ENCODE measurements around the gene RASSF7. TPM values are rescaled to one million over a fixed set of nuclear protein-coding genes. Genes with fewer than 3 reads are reported as not detected.

RASSF7 gene
- total RNA-seq, 1 experiment from 2014 or later: 7.4 TPM

DNA sequence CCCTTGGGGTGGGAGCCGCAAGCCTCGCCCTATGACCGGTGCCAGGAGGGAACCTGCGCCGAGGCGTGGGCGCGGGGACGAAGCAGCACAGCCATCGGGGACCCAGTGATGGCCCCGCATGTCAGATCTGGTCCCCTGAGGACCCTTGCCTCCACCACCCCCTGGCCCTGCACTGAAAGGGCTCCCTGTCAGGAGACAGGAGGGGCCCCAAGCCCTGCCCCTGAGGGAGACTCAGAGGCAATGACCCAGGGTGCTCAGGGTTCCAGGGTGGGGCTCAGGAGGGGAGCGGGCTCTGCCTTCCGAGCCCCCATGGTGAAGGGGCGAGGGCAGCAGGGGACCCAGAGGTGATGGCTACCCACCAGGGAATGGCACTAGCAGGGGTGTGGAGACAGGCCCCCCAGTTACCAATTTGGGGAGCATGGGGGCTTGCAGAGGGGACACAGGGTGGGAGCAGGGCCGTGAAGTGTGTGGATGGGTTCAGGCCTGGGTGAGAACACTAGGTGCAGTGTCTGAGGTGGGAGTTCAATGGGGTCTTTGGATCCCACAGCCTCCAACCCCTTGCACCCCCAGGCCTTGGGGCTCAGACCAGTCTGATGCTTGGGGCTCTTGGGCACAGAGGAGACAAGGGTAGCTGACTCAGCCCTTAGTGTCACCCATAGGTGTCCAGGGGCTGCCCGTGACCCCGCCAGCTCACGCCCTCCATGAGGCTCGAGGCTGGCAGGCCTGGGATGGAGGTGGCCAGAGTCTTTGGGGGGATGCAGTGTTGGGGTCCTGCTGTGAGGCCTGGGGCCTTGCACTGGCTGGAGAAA, 22.9 kb upstream of the RASSF7 start:
- H3K27ac ChIP-seq: no peak overlapping the region
- no peaks in the 10 kb centered on the region for H3K4me1 ChIP-seq
- DNase-seq: peak in 1 of 2 experiments; percentile 1
- peaks cover 4% of the 10 kb centered on the region for H3K36me3 ChIP-seq
- H3K9me3 ChIP-seq (replicated peaks): no peaks in the 10 kb centered on the region
- H3K27me3 ChIP-seq: no peaks in the 10 kb centered on the region
- no peak overlapping the region for H3K4me3 ChIP-seq

DNA sequence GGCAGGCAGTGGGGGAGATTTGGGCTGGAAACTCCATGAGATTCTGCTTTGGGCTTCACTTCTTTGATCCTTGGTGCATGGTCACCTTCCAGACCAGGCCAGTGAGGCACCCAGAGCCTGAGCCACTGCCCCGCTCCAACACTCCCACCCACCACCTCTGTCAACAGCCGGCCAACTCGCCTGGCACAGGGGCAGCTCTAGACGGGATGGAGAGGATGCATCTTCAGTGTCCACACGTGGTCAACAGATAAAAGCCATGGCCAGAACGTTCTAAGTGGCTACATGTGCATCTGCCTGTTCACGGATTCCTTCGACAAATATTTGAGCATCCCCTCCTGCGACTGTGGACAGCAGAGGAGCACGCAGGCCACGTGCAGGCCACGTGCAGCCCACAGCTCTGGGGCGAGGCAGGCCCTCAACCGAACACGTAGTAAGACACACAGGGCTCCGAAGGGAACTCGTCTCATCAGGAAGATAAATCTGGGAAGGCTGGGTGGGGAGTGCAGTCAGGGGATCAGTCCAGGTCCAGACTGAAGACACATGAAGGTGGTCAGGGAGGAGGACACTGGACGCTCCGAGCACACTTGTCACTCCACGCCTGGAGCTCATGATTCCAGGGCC, 22.2 kb upstream of the RASSF7 start:
- peak in 1 of 2 experiments; percentile 2 for DNase-seq
- Histone ChIP-seq H3K27me3 (no peaks in the 10 kb centered on the region), H3K36me3 (peaks cover under 1% of the 10 kb centered on the region), H3K27ac (no peak overlapping the region), H3K9me3 (replicated peaks) (no peaks in the 10 kb centered on the region), H3K4me3 (no peak overlapping the region), H3K4me1 (no peaks in the 10 kb centered on the region)

- H3K27ac ChIP-seq: no peak overlapping the region
- H3K36me3 ChIP-seq: no peaks in the 10 kb centered on the region
- H3K4me3 ChIP-seq: no peak overlapping the region
- no peak for DNase-seq
- H3K27me3 ChIP-seq: no peaks in the 10 kb centered on the region
- H3K9me3 ChIP-seq (replicated peaks): no peaks in the 10 kb centered on the region
- no peaks in the 10 kb centered on the region for H3K4me1 ChIP-seq
Measured at GRCh38 chr11:539971-540481, 20.7 kb upstream of the RASSF7 start.

- H3K4me3 ChIP-seq: no peak overlapping the region
- H3K27ac ChIP-seq: no peak overlapping the region
- H3K9me3 ChIP-seq (replicated peaks): no peaks in the 10 kb centered on the region
- no peaks in the 10 kb centered on the region for H3K27me3 ChIP-seq
- H3K36me3 ChIP-seq: no peaks in the 10 kb centered on the region
- no peak for DNase-seq
- H3K4me1 ChIP-seq: no peaks in the 10 kb centered on the region
Measured at GRCh38 chr11:540583-541432, 20.0 kb upstream of the RASSF7 start.

- Histone ChIP-seq H3K36me3 (no peaks in the 10 kb centered on the region), H3K9me3 (replicated peaks) (no peaks in the 10 kb centered on the region), H3K27ac (no peak overlapping the region), H3K27me3 (no peaks in the 10 kb centered on the region), H3K4me1 (no peaks in the 10 kb centered on the region), H3K4me3 (no peak overlapping the region)
- DNase-seq: no peak
Measured at GRCh38 chr11:541433-541885, 19.3 kb upstream of the RASSF7 start.

GRCh38 chr11:544817-545166, 16.0 kb upstream of the RASSF7 start:
- DNase-seq: no peak
- H3K4me1 ChIP-seq: no peaks in the 10 kb centered on the region
- no peaks in the 10 kb centered on the region for H3K9me3 ChIP-seq (replicated peaks)
- no peaks in the 10 kb centered on the region for H3K36me3 ChIP-seq
- no peak overlapping the region for H3K27ac ChIP-seq
- H3K27me3 ChIP-seq: no peaks in the 10 kb centered on the region
- H3K4me3 ChIP-seq: no peak overlapping the region

GRCh38 chr11:545171-545570, 15.6 kb upstream of the RASSF7 start:
- no peaks in the 10 kb centered on the region for H3K27me3 ChIP-seq
- no peaks in the 10 kb centered on the region for H3K4me1 ChIP-seq
- DNase-seq: no peak
- no peak overlapping the region for H3K27ac ChIP-seq
- no peaks in the 10 kb centered on the region for H3K36me3 ChIP-seq
- no peaks in the 10 kb centered on the region for H3K9me3 ChIP-seq (replicated peaks)
- no peak overlapping the region for H3K4me3 ChIP-seq

DNA sequence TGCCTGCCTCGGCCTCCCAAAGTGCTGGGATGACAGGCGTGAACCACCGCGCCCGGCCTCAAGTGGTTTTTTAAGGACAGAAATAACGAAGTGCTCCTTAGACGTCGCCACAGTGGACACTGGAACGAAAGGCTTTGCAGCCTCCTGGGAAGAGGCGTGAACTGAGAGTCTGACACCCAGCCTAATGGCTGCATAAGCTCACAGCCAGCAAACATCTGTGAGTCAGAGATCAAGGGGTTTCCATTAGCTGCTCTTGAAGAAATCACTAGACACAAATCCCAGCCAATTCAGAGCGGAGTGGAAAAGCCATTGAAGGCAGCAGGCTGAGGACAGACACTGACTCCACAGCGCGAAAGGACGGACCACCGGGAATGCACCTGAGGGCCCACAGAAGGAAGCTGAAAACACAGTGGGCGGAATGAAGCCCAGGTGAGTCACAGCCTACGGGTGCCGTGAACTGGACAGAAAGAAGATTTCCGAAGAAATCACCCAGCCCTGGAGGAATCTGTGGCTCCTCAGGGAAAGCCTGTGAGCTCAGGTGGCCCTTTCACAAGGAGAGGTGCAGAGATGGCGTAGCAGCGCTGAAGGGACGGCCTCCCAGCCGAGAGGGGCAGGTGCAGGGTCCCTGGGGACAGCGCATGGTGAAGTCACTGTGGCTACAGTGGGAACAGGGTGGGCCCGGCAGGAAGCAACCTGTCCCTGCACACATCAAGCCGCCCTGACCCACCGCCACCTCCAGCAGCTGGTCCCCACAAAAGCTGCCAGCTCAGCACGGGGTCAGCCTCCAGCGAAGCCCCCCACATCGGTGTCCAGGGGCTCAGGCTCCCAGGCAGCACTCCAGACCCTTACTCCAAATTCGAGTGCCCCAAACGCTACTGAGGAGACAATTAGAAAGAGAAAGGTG, 11.8 kb upstream of the RASSF7 start:
- Histone ChIP-seq H3K4me3 (no peak overlapping the region), H3K27me3 (peaks cover 2% of the 10 kb centered on the region; the same call in 1 of the 2 replicates), H3K4me1 (peaks cover 4% of the 10 kb centered on the region), H3K9me3 (replicated peaks) (no peaks in the 10 kb centered on the region), H3K27ac (no peak overlapping the region), H3K36me3 (no peaks in the 10 kb centered on the region)
- DNase-seq: no peak

GRCh38 chr11:550021-550745, 10.6 kb upstream of the RASSF7 start:
- peaks cover 4% of the 10 kb centered on the region; the same call in 1 of the 2 replicates for H3K27me3 ChIP-seq
- peaks cover 12% of the 10 kb centered on the region for H3K4me1 ChIP-seq
- no peak overlapping the region for H3K4me3 ChIP-seq
- H3K27ac ChIP-seq: no peak overlapping the region
- DNase-seq: no peak
- H3K36me3 ChIP-seq: no peaks in the 10 kb centered on the region
- H3K9me3 ChIP-seq (replicated peaks): no peaks in the 10 kb centered on the region

GRCh38 chr11:550746-551085, 10.1 kb upstream of the RASSF7 start:
- no peaks in the 10 kb centered on the region for H3K9me3 ChIP-seq (replicated peaks)
- H3K4me3 ChIP-seq: no peak overlapping the region
- no peak overlapping the region for H3K27ac ChIP-seq
- peaks cover 4% of the 10 kb centered on the region; the same call in 1 of the 2 replicates for H3K27me3 ChIP-seq
- no peaks in the 10 kb centered on the region for H3K36me3 ChIP-seq
- H3K4me1 ChIP-seq: peaks cover 12% of the 10 kb centered on the region
- DNase-seq: no peak

DNA sequence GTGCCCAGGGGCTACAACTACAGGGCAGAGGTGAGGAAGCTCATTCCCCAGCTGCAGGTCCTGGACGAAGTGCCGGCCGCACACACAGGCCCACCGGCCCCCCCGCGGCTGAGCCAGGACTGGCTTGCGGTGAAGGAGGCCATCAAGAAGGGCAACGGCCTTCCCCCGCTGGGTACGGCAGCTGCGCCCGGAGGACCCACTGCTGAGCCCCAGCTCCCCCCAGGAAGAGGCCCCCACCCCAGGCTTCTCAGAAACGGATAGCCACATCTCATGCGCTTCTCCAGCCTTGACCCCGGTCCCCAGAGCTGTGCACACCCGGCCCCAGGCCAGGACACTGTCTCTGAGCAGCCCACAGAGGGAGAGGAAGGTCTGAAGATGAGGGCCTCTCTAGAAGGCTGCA, 9.6 kb upstream of the RASSF7 start:
- Histone ChIP-seq H3K27ac (no peak overlapping the region), H3K9me3 (replicated peaks) (no peaks in the 10 kb centered on the region), H3K36me3 (no peaks in the 10 kb centered on the region)

DNA sequence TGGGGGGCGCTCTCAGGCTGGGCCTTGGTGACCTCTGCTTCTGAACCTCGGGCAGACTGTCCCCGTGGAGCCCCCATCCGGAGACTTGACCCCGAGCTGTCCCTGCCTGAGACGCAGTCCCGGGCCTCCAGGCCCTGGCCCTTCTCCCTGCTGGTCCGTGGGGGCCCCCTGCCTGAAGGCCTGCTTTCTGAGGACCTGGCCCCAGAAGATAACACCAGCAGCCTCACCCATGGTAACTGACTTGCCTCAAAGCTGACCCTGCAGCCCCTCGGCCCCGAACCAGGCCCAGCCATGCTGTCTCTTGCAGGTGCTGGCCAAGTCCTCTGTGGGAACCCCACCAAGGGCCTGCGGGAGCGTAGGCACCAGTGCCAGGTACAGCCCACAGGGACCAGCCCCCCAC, 9.2 kb upstream of the RASSF7 start:
- Histone ChIP-seq H3K4me3 (no peak overlapping the region), H3K27me3 (peaks cover 4% of the 10 kb centered on the region; the same call in 1 of the 2 replicates), H3K4me1 (peaks cover 12% of the 10 kb centered on the region), H3K27ac (no peak overlapping the region), H3K9me3 (replicated peaks) (no peaks in the 10 kb centered on the region), H3K36me3 (no peaks in the 10 kb centered on the region)
- DNase-seq: no peak

More for the DNA sequence above, 9.6 kb upstream of the RASSF7 start:
- Histone ChIP-seq H3K27me3 (peaks cover 4% of the 10 kb centered on the region; the same call in 1 of the 2 replicates), H3K4me1 (peaks cover 12% of the 10 kb centered on the region), H3K4me3 (no peak overlapping the region)
- DNase-seq: no peak

- peaks cover 4% of the 10 kb centered on the region; the same call in 1 of the 2 replicates for H3K27me3 ChIP-seq
- no peak overlapping the region for H3K27ac ChIP-seq
- H3K4me1 ChIP-seq: peaks cover 16% of the 10 kb centered on the region
- no peak overlapping the region for H3K4me3 ChIP-seq
- no peaks in the 10 kb centered on the region for H3K36me3 ChIP-seq
- DNase-seq: no peak
- H3K9me3 ChIP-seq (replicated peaks): no peaks in the 10 kb centered on the region
Measured at GRCh38 chr11:553083-553987, 7.4 kb upstream of the RASSF7 start.
